ENCODE measurements around the gene KRTAP10-1. TPM values are rescaled to one million over a fixed set of nuclear protein-coding genes. Genes with fewer than 3 reads are reported as not detected.

KRTAP10-1 gene
- total RNA-seq, 2 donors from 2014 or later: not detected

DNA sequence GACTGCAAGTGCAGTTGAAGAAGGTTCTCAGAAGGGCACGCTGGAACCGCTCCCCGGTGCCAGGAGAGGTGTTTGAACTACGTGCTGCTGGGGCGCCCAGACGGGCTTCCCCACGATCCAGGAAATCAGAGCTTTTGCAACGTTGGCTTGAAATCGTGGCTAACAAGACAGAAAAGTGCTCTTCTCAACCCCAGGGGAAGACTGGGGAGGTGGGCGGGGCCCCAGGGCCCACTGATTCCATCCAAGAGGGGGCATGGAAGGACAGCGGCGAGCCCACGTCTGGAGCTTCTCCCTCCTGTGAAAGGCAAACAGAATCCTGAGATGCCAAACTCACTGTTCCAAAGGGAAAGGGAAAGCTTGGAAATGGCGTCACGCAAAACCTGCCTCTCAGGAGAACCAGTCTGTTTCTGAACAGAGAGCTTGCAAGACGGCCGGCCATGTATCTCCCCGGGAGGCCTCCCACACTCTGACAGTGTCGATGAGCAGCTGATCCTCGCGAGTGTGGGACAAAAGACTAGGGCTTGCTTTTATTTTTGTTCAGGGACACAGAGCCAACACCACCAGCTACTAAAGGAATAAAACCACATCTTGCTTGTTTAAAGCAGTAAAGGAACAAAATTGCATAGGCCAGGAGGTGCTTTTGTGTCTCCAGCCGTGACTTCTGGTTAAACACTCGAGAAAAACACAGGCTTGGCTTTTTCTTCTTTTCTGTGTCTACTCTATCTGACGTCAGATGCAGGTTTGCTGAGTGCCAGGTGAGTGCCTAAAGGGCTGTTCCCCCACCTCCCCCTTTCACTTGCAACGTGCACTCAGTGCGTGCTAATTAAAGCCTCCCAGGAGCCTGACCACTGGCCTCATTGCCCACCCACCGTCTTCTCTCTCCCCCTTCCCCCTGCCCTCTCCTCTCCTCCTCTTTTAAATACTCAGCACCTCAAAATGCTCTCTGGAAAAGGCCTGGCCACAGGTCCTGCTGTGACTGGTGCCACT is 43.1 kb downstream of the KRTAP10-1 start:
- DNase-seq: no peak
- intact Hi-C loops (cut with DNase I): loop anchor here in 1 of 2 donors (10.0 kb wide), 1 partner anchor 62 kb away; no protein-coding TSS in a partner anchor
- peak; percentile 32 to 46 for ATAC-seq

DNA sequence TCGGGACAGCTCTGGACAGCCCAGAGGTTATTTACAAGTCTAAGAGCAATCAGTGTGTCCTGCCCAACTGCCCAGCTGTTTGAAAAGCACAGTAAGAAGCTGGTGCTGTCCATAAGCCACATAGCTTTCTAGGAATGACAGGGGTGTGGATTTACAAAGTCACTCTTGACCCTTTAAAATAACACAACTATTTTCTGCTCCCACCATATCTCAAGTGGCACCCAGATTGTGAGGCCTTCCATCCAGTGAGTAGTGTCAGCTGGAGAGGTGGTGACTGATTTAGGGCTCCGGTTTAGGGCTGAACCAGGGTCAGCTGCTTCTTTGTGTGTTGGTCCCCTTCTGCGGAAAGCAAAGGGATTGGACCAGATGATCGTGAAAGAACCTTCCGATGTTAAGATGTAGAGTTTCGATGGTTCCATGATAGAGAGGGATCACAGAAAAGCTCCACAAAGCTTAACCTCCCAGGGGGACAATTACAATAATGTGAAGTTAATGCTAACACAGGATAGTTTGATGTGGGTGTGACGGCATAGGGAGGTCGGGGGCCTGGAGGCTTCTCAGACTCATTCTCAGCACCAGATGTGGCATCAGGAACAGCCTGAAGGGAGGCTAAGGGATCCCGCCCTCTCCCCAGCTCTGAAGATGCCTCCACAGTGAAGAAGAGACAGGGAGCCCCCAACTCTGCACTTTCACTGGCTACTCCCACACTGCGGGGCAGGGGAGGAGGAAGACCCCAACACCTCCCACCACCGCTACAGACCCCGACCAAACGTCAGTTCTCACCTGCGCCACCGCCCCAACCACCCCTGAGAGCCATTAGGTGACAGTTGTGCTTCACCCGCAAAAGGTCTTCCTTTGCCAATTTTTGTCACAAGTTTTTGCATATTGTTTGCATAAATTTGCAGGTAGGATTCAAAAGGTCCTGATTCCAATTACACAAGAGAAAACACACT is 44.1 kb downstream of the KRTAP10-1 start:
- ATAC-seq: peak; percentile 74 to 82
- no peak for DNase-seq
- intact Hi-C loops (cut with DNase I): loop anchor here in 1 of 2 donors (10.0 kb wide), 1 partner anchor 61 kb away; no protein-coding TSS in a partner anchor

DNA sequence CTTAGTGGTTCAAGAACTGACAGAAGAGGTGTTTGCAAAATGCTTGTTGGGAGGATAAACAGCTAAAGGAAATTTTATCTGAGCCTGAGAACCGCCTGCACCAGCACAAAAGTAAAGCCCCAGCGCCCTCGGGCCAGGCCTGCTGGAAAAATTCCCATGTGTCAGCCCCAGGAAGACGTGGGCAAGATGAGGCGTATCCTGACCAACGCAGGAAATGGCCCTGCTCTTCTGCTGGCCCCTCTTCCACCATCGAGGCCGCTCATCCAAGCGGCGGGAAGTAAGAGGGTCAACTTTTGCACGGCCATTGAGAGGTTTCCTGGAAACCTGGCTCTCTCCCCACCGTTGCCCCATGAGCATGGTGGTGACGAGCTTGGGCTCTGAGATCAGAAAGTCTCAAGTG is 45.0 kb downstream of the KRTAP10-1 start:
- DNase-seq (no peak), ATAC-seq (no peak)
- intact Hi-C loops (cut with DNase I): loop anchor here in 1 of 2 donors (10.0 kb wide), 1 partner anchor 60 kb away; no protein-coding TSS in a partner anchor

DNA sequence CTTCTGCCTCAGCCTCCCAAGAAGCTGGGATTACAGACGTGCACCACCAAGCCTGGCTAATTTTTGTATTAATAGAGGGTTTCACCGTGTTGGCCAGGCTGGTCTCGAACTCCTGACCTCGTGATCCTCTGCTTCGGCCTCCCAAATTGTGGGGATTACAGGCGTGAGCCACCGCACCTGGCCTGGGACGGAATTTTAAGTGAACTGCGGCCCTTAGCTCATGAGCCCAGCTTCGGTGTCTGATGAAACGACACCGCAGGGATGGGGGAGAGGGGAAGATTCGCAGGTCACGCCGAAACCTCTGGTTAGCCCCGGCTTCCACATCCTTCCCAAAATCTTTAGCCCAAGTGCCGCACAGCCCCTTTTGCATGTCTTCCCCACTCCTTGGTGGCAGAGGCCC is 45.6 kb downstream of the KRTAP10-1 start:
- ATAC-seq: no peak
- intact Hi-C loops (cut with DNase I): loop anchor here in 1 of 2 donors (10.0 kb wide), 1 partner anchor 60 kb away; no protein-coding TSS in a partner anchor
- DNase-seq: no peak

DNA sequence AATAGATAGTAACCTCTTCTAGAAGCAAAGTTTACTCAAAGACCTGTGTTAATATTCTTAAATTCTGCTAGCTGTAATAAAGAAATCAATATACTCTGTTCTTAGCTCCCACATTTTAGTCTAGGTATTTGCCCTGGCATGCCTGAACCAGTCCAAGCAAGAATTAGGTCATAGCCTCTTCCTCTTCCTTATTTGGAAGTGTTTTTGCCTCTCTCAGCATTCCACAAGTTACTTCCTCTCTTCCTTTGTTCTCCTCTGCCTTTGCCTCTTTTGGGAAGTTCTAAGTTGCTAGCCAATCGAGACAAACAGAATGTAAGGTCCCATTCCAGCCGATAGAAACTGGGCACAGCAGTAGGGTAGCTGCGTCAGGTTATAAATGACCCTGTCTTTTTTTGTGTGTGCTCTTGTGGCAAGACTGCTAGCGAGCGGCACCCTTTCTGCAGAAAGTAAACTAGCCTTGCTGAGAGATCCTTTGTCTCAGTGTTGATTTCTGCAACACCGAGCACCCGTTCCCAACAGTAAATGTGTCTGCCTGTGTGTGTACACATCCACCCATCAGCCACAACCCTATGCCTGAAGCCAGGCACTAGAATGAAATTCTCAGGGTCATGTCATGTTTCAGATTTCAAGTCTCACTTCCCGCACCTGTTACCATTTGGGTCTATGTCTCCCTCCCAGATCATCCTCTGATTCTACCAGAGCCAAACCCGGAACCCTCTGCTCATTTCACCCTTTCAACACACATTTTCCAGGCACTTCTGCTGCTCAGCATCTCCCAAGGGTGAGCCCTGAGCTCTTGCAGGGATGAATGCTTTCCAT is 47.2 kb downstream of the KRTAP10-1 start:
- ATAC-seq (no peak), DNase-seq (no peak)
- intact Hi-C loops (cut with DNase I): loop anchor here in 1 of 2 donors (10.0 kb wide), 1 partner anchor 58 kb away; no protein-coding TSS in a partner anchor

DNA sequence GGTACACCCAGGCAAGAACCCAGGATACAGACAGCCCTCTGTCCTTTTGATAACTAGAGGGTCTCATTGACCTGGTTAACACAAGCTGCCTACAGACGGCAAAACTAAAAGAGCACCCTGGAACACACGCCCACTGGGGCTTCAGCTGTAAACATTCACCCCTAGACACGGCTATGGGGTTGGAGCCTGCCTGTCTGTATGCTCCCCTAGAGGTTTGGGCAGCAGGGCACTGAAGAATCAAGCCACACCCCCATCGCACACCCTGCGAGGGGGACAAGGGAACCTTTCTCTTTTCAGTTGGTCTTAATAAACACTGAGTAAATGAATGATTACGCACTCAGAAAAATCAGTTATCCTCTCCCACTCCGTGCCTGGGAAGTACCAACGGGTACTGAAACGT is 49.2 kb downstream of the KRTAP10-1 start:
- intact Hi-C loops (cut with DNase I): loop anchor here in 1 of 2 donors (10.0 kb wide), 1 partner anchor 56 kb away; no protein-coding TSS in a partner anchor
- DNase-seq (no peak), ATAC-seq (no peak)

DNA sequence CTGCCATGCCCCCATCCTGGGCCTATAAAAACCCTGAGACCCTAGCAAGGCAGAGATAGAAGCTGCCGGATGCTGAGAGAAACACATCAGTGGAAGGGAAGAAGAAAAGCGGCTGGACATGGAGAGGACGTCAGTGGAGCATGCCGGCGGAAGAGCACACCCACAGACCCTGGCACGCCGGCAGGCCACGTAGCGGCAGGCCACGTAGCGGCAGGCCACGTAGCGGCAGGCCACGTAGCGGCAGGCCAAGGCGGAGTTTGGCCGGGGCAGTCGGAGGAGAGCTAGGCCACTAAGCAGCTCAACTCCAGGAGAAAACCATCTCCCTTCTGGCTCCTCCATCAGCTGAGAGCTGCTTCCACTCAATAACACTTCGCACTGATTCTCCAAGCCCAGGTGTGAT is 49.6 kb downstream of the KRTAP10-1 start:
- no peak for DNase-seq
- intact Hi-C loops (cut with DNase I): loop anchor here in 1 of 2 donors (10.0 kb wide), 1 partner anchor 56 kb away; no protein-coding TSS in a partner anchor
- ATAC-seq: no peak

DNA sequence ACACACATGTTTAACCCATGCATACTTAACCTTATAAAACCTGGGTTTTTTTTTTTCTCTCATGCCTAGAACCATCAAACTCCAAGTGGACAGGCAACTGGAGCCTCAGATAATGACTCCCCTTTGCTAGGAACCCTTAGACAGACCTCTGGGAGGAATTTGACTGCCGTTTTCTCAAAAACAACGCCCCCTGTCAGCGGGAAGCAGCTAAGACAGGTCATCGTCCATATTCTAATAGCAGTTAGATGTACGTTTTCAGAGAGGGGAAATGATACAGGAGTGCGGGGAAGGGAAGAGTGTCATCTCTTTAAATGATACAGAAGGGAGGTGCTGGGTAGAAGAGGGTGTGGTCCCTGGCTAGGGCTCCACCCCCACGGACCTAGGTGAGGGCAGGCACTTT is 50.0 kb downstream of the KRTAP10-1 start:
- intact Hi-C loops (cut with DNase I): loop anchor here in 1 of 2 donors (10.0 kb wide), 2 partner anchors 55 to 465 kb away; no protein-coding TSS in a partner anchor
- ATAC-seq: no peak

More for the DNA sequence above, 50.0 kb downstream of the KRTAP10-1 start:
- no peak for DNase-seq

Other genes starting within 250 kb of the KRTAP10-1 start
- 10 to 100 TPM; 58.8 to 67.2 TPM for gene PFKL, start 240.1 kb downstream of the KRTAP10-1 start, total RNA-seq
- gene CFAP410, start 200.8 kb downstream of the KRTAP10-1 start, total RNA-seq: 10 to 100 TPM; 16.4 to 21.8 TPM
- 1 to 10 TPM; 2.9 to 5.1 TPM for gene TRPM2, start 186.6 kb downstream of the KRTAP10-1 start, total RNA-seq
- 1 to 10 TPM; 1.4 to 2.5 TPM for gene LRRC3, start 84.7 kb downstream of the KRTAP10-1 start, total RNA-seq
- not detected for gene KRTAP10-2, start 11.3 kb upstream of the KRTAP10-1 start, total RNA-seq
- not detected for gene KRTAP10-3, start 18.6 kb upstream of the KRTAP10-1 start, total RNA-seq
- gene KRTAP10-4, start 33.5 kb upstream of the KRTAP10-1 start, total RNA-seq: not detected
- gene KRTAP10-5, start 40.4 kb upstream of the KRTAP10-1 start, total RNA-seq: not detected
- gene KRTAP10-6, start 52.3 kb upstream of the KRTAP10-1 start, total RNA-seq: not detected
- not detected for gene KRTAP10-7, start 60.4 kb upstream of the KRTAP10-1 start, total RNA-seq
- not detected for gene KRTAP10-8, start 71.9 kb upstream of the KRTAP10-1 start, total RNA-seq
- gene KRTAP10-9, start 86.9 kb upstream of the KRTAP10-1 start, total RNA-seq: not detected
- gene KRTAP10-10, start 97.2 kb upstream of the KRTAP10-1 start, total RNA-seq: not detected
- not detected for gene KRTAP10-11, start 106.2 kb upstream of the KRTAP10-1 start, total RNA-seq
- not detected for gene KRTAP12-4, start 114.5 kb upstream of the KRTAP10-1 start, total RNA-seq
- not detected for gene KRTAP12-3, start 117.7 kb upstream of the KRTAP10-1 start, total RNA-seq
- gene KRTAP12-2, start 126.7 kb upstream of the KRTAP10-1 start, total RNA-seq: not detected
- not detected for gene KRTAP12-1, start 142.0 kb upstream of the KRTAP10-1 start, total RNA-seq
- gene KRTAP10-12, start 157.0 kb upstream of the KRTAP10-1 start, total RNA-seq: not detected
- gene TSPEAR, start 171.4 kb upstream of the KRTAP10-1 start, total RNA-seq: 1 to 10 TPM in 1 of 2 donors, under 1 TPM in 1; 0.39 to 1.6 TPM

Measured in left cardiac atrium (tissue), 4 donors.